Muscle layer of duodenum (tissue), 2 donors: ENCODE results near the gene HSFX3.
"Not testable (repeated sequence)": the region's sequence is repeated elsewhere in the genome, so short reads cannot be mapped to it uniquely, and the experiment has no call there.

Experiments used
- H3K27ac ChIP-seq: one replicate; pipeline ENCODE4 v1.7.0; 2013; ENCODE audit warnings: mild to moderate bottlenecking, low read length
- H3K27me3 ChIP-seq: one replicate; pipeline ENCODE4 v1.7.0; 2013; ENCODE audit warnings: low read depth, mild to moderate bottlenecking, control low read depth, low read length
- H3K36me3 ChIP-seq, 2 donors: one replicate each; pipeline ENCODE4 v1.7.0; 2013; ENCODE audit warnings: low read length in 2 of 2, control low read depth in 1 of 2, mild to moderate bottlenecking in 1 of 2; ENCODE audit not compliant: insufficient read depth in 2 of 2, control insufficient read depth in 1 of 2
- H3K4me1 ChIP-seq, 2 donors: one replicate each; pipeline ENCODE4 v1.7.0; 2013; ENCODE audit warnings: low read length in 2 of 2, mild to moderate bottlenecking in 2 of 2, control low read depth in 1 of 2, moderate library complexity in 1 of 2; ENCODE audit not compliant: insufficient read depth in 2 of 2, control insufficient read depth in 1 of 2
- H3K4me3 ChIP-seq, 2 donors: one replicate each; pipeline ENCODE4 v1.7.0; 2013; ENCODE audit warnings: low read length in 2 of 2, low read depth in 1 of 2, mild to moderate bottlenecking in 1 of 2
- H3K9me3 ChIP-seq, 2 donors: one replicate each; pipeline ENCODE4 v1.7.0; 2013; ENCODE audit warnings: low read length in 2 of 2, control low read depth in 1 of 2, mild to moderate bottlenecking in 1 of 2; ENCODE audit not compliant: control insufficient read depth in 1 of 2
- donor health status: healthy.

HSFX3 gene

DNA sequence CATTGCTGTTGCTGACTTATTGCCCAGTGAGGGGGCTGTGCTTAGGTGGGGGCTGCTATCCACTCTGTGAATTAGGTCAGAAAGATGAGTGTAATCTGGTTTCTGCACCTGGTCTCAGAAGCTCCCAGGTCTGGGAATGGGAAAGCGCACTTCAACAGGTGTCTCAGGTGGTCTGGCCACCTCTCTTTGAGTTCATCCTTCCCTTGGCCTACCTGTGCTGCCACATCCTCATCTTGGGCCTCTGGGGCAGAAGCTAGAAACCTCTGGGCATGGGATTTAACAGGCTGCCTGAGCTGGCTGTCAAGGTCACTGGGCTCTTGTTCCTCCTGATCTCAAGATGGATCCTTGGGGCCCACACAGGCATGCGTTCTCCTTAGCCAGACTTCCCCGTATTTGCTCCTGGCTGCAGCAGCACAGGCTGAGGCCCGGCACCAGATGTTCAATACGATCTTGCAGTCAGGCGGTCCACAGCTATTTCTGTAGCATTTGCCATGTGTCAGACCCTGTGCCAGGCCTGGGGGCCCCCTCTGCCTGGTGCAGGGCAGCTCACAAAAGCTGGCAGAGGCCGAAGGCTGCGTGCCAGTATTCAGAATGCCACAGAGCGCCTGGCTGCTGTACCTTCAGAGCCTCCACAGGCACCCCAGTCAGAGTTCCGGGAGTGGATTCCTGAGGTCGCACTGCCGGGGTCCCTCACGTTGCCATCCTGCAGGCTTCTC lies 23.2 kb downstream of the HSFX3 start:
- H3K4me1 ChIP-seq, H3K9me3 ChIP-seq, H3K27ac ChIP-seq, H3K27me3 ChIP-seq, H3K4me3 ChIP-seq, H3K36me3 ChIP-seq: not testable (repeated sequence)

DNA sequence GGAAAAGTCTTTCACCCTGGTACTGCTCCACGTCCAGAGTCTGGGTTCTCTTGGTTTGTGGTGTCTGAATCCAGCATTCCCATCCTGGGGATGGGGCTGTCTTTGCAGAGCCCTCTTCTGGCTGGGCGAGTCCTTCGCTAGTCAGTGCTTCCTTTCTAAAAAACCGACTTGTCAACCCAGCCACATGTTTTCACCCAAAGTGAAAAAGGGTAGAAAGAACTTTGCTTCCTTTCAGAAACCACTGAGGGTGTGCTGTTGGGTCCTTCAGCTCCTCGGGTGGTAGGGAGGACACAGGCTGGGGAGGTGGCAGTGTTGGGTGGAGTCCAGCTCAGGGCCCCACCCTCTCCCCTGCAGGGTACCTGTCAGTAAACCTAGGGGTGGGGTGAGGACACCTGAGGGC lies 23.8 kb downstream of the HSFX3 start:
- H3K27ac ChIP-seq, H3K36me3 ChIP-seq, H3K4me3 ChIP-seq, H3K4me1 ChIP-seq, H3K9me3 ChIP-seq, H3K27me3 ChIP-seq: not testable (repeated sequence)

DNA sequence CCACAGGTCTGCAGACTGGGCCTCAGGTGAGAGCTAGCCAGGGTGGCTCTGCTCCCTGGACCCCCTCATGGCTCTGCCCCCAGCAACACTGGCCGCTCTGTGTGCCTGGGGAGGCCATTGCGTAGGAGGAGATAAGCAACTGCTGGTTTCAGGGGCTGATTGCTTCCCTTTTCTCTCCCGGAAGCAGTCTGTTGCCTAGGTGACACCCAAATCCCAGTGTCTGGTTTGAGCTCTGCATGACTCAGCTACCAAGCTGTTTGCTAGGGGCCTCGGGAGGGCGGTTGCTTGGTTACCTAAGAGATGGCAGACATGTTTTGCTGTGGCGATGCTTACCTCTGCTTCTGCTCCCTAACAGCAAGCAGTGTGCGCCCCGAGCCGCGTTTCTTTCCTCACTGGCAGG lies 24.3 kb downstream of the HSFX3 start:
- not testable (repeated sequence) for H3K9me3 ChIP-seq, H3K36me3 ChIP-seq, H3K27ac ChIP-seq, H3K27me3 ChIP-seq, H3K4me1 ChIP-seq, H3K4me3 ChIP-seq

DNA sequence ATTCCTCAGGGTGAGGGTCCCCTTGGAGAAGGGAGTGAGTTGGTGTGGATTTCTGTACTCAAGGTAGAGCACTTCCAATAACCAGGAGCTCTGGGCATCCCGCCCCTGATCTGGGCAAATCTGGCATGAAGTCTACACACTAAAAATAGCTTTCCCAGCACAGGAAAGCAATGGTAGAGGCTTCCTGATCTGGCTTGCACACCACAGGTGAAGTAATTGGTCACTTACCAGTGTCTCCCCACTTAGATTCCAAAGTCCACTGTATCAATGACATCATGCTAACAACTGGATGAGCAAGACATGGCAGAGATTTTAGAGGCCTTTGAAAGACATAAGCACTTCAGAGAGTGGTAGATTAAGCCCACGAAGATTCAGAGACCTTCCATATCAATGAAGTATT lies 26.8 kb downstream of the HSFX3 start:
- no peak overlapping the region for H3K27ac ChIP-seq
- no peak overlapping the region for H3K4me3 ChIP-seq
- H3K9me3 ChIP-seq: no peaks in the 10 kb centered on the region
- H3K27me3 ChIP-seq: no peaks in the 10 kb centered on the region
- peaks cover 0 to 3% of the 10 kb centered on the region in 2 donors for H3K4me1 ChIP-seq
- H3K36me3 ChIP-seq: no peaks in the 10 kb centered on the region

- peaks cover 0 to 3% of the 10 kb centered on the region in 2 donors for H3K4me1 ChIP-seq
- no peak overlapping the region for H3K4me3 ChIP-seq
- H3K27me3 ChIP-seq: no peaks in the 10 kb centered on the region
- H3K36me3 ChIP-seq: no peaks in the 10 kb centered on the region
- no peak overlapping the region for H3K27ac ChIP-seq
- no peaks in the 10 kb centered on the region for H3K9me3 ChIP-seq
Observed at GRCh38 chrX:149521438-149521837, 28.3 kb downstream of the HSFX3 start.

DNA sequence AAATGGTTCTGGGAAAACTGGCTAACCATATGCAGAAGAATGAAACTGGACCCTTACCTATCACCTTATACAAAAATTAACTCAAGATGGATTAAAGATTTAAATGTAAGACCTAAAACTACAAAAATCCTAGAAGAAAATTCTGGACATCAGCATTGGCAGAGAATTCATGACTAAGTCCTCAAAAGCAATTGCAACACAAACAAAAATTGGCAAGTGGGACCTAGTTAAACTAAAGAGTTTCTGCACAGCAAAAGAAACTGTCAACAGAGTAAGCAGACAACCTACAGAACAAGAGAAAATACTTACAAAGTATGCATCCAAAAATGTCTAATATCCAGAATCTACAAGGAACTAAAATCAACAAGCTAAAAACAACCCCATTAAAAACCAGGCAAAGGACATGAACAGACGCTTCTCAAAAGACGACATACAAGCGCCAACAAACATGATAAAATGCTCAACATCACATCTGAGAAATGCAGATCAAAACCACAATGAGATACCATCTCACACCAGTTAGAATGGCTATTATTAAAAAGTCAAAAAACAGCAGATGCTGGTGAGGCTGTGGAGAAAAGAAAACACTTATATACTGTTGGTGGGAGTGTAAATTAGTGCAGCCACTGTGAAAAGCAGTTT lies 29.0 kb downstream of the HSFX3 start:
- not testable (repeated sequence) for H3K27me3 ChIP-seq, H3K9me3 ChIP-seq, H3K27ac ChIP-seq, H3K4me3 ChIP-seq, H3K36me3 ChIP-seq, H3K4me1 ChIP-seq

GRCh38 chrX:149518236-149518635 lies 31.5 kb downstream of the HSFX3 start:
- Histone ChIP-seq H3K4me1 (peaks cover 0 to 3% of the 10 kb centered on the region in 2 donors), H3K4me3 (no peak overlapping the region), H3K36me3 (no peaks in the 10 kb centered on the region), H3K27ac (no peak overlapping the region), H3K9me3 (no peaks in the 10 kb centered on the region), H3K27me3 (no peaks in the 10 kb centered on the region)

DNA sequence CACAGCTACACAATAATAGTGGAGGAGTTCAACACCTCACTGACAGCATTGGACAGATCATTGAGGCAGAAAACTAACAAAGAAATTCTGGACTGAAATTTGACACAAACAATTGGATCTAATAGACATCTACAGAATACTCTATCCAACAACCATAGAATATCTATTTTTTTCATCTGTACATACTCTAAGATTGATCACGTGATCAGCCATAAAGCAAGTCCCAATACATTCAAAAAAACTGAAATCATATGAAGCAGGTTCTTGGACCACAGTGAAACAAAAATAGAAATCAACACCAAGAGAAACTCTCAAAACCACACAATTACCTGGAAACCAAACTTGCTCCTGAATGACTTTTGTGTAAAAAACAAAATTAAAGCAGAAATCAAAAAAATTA lies 32.4 kb downstream of the HSFX3 start:
- no peaks in the 10 kb centered on the region for H3K4me1 ChIP-seq
- H3K4me3 ChIP-seq: no peak overlapping the region
- H3K27ac ChIP-seq: no peak overlapping the region
- no peaks in the 10 kb centered on the region for H3K27me3 ChIP-seq
- H3K9me3 ChIP-seq: no peaks in the 10 kb centered on the region
- H3K36me3 ChIP-seq: no peaks in the 10 kb centered on the region

GRCh38 chrX:149516604-149517003 lies 33.1 kb downstream of the HSFX3 start:
- Histone ChIP-seq H3K27ac (no peak overlapping the region), H3K36me3 (no peaks in the 10 kb centered on the region), H3K4me3 (no peak overlapping the region), H3K4me1 (no peaks in the 10 kb centered on the region), H3K9me3 (no peaks in the 10 kb centered on the region), H3K27me3 (no peaks in the 10 kb centered on the region)

DNA sequence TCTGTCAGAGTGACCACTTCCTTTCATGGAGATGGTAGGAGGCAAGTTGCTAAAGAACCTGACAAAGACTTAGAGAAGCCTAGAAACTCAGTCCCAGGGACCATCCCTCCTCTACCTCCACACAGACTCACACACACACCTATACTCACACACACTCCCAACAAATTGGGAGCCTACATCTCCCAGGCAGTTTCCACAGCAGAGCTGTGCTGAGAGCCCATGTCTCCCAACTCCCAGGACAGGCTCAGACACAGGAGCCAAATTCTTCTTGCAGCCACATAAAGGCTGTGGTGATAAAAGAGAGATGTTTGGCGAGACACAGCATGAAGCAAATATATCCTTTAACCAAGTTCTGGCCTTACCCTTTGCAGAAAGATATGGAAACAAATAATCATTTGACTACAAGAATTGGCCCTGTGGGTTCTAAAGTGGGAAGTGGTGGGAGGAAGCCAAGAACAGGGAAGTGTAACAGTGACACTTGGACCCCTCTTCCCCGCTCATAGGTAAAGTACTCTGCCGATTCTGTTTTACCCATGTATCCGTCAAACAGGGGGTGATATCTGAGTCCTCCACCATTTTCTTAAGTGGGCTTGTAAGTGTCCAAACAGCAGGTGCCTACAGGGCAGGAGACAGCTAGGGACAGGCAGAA lies 33.6 kb downstream of the HSFX3 start:
- no peak overlapping the region for H3K27ac ChIP-seq
- H3K36me3 ChIP-seq: no peaks in the 10 kb centered on the region
- no peaks in the 10 kb centered on the region for H3K27me3 ChIP-seq
- H3K4me3 ChIP-seq: no peak overlapping the region
- no peaks in the 10 kb centered on the region for H3K4me1 ChIP-seq
- H3K9me3 ChIP-seq: no peaks in the 10 kb centered on the region

- Histone ChIP-seq H3K27ac (no peak overlapping the region), H3K27me3 (no peaks in the 10 kb centered on the region), H3K4me1 (no peaks in the 10 kb centered on the region), H3K9me3 (no peaks in the 10 kb centered on the region), H3K4me3 (no peak overlapping the region), H3K36me3 (no peaks in the 10 kb centered on the region)
Observed at GRCh38 chrX:149513825-149514428, 35.8 kb downstream of the HSFX3 start.
